Middle frontal gyrus (tissue), 1 donor: ENCODE results near the gene ARL15.

Experiments used
- DNase-seq: peaks from one replicate; pipeline ENCODE4 v3.0.0-alpha.2; 2015; ENCODE audit warnings: low spot score; ENCODE audit errors: extremely low spot score

ARL15 gene

GRCh38 chr5:54214722-54215121 is 95.7 kb downstream of the ARL15 start:
- DNase-seq, result no peak

- DNase-seq, result no peak
These were observed 98.0 kb downstream of the ARL15 start for GRCh38 chr5:54212331-54212730.

- DNase-seq, result no peak
These were observed 98.5 kb downstream of the ARL15 start for GRCh38 chr5:54211912-54212311.

- DNase-seq, result no peak
These were observed 102.8 kb downstream of the ARL15 start for GRCh38 chr5:54207566-54207965.

- DNase-seq, result no peak
These were observed 103.7 kb downstream of the ARL15 start for GRCh38 chr5:54206580-54207229.

GRCh38 chr5:54205918-54206317 is 104.5 kb downstream of the ARL15 start:
- DNase-seq, result no peak

GRCh38 chr5:54205453-54205852 is 104.9 kb downstream of the ARL15 start:
- DNase-seq, result no peak

- DNase-seq, result no peak
These were observed 113.4 kb downstream of the ARL15 start for GRCh38 chr5:54197018-54197417.

- DNase-seq, result no peak
These were observed 114.7 kb downstream of the ARL15 start for GRCh38 chr5:54195701-54196100.

- no peak for DNase-seq
These were observed 116.1 kb downstream of the ARL15 start for GRCh38 chr5:54194318-54194717.

- no peak for DNase-seq
These were observed 122.7 kb downstream of the ARL15 start for GRCh38 chr5:54187694-54188093.

- no peak for DNase-seq
These were observed 123.4 kb downstream of the ARL15 start for GRCh38 chr5:54186912-54187445.

- no peak for DNase-seq
These were observed 124.3 kb downstream of the ARL15 start for GRCh38 chr5:54186108-54186507.

GRCh38 chr5:54184806-54185205 is 125.6 kb downstream of the ARL15 start:
- DNase-seq, result no peak

- no peak for DNase-seq
These were observed 129.7 kb downstream of the ARL15 start for GRCh38 chr5:54180630-54181031.

- no peak for DNase-seq
These were observed 131.4 kb downstream of the ARL15 start for GRCh38 chr5:54178991-54179390.

- no peak for DNase-seq
These were observed 132.2 kb downstream of the ARL15 start for GRCh38 chr5:54178207-54178606.

- DNase-seq, result no peak
These were observed 133.3 kb downstream of the ARL15 start for GRCh38 chr5:54177058-54177457.

GRCh38 chr5:54176066-54176830 is 134.1 kb downstream of the ARL15 start:
- DNase-seq, result no peak

- no peak for DNase-seq
These were observed 137.1 kb downstream of the ARL15 start for GRCh38 chr5:54173251-54173650.

- DNase-seq, result no peak
These were observed 138.6 kb downstream of the ARL15 start for GRCh38 chr5:54171645-54172384.

GRCh38 chr5:54165687-54166086 is 144.7 kb downstream of the ARL15 start:
- DNase-seq, result no peak
